ENCODE data around the gene NCOA1.

DNA sequence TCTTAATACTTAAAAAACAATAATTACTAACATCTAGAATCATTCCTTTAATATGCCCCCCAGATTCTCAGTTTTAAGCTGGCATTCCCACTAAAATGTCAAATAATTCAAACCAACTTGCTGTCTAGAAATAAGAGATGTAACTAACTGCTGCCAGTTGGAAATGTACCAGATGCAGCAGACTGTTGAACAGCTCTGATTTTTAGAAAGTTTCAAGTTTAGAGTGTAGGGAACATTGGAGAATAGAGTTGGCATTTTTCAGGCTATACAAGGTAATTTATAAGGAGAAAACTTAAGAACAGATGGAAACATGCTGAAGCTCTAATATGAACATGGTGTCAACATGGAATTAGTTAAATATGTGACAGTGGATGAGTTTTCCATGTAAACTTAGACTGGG is 200.8 kb downstream of the NCOA1 start:
- TF ChIP-seq CTCF (conservative IDR thresholded peaks at IDR 0.05; ENCODE audit: low read length) (no peak), EZH2phosphoT487 (IDR thresholded peaks at IDR 0.05; ENCODE audit: borderline replicate concordance, low read depth, low read length) (no peak)

All from OCI-LY7 (cell line).